Measurements from ENCODE around the gene TNFRSF13B.

The TNFRSF13B gene

GRCh38 chr17:16932156-16932555 is 39.8 kb downstream of the TNFRSF13B start:
- Histone ChIP-seq H3K9ac (ENCODE audit: low read length) (no peak overlapping the region), H3K36me3 (ENCODE audit: insufficient read depth, low read length) (no peaks in the 10 kb centered on the region), H3F3A (ENCODE audit: insufficient read depth, low read length) (no peaks in the 10 kb centered on the region), H2AFZ (ENCODE audit: low read length) (no peak overlapping the region), H3K4me2 (ENCODE audit: low read length) (no peak overlapping the region), H3K27me3 (ENCODE audit: insufficient read depth, low read length) (no peaks in the 10 kb centered on the region), H3K9me3 (ENCODE audit: low read length) (no peaks in the 10 kb centered on the region), H3K27ac (ENCODE audit: low read depth, low read length, poor library complexity, severe bottlenecking) (no peak overlapping the region), H4K20me1 (ENCODE audit: insufficient read depth, low read length) (no peaks in the 10 kb centered on the region), H3K4me3 (ENCODE audit: low read depth, low read length, poor library complexity, severe bottlenecking) (no peak overlapping the region), H3K4me1 (ENCODE audit: insufficient read depth, low read length, severe bottlenecking) (no peaks in the 10 kb centered on the region), H3K9me2 (ENCODE audit: low read depth, low read length) (no peaks in the 10 kb centered on the region), H3K79me2 (ENCODE audit: insufficient read depth, low read length) (no peaks in the 10 kb centered on the region)
- TF ChIP-seq CTCF (IDR thresholded peaks at IDR 0.05; ENCODE audit: low read length) (no peak), EZH2 (IDR thresholded peaks at IDR 0.05; ENCODE audit: borderline replicate concordance, low read length) (no peak)

DNA sequence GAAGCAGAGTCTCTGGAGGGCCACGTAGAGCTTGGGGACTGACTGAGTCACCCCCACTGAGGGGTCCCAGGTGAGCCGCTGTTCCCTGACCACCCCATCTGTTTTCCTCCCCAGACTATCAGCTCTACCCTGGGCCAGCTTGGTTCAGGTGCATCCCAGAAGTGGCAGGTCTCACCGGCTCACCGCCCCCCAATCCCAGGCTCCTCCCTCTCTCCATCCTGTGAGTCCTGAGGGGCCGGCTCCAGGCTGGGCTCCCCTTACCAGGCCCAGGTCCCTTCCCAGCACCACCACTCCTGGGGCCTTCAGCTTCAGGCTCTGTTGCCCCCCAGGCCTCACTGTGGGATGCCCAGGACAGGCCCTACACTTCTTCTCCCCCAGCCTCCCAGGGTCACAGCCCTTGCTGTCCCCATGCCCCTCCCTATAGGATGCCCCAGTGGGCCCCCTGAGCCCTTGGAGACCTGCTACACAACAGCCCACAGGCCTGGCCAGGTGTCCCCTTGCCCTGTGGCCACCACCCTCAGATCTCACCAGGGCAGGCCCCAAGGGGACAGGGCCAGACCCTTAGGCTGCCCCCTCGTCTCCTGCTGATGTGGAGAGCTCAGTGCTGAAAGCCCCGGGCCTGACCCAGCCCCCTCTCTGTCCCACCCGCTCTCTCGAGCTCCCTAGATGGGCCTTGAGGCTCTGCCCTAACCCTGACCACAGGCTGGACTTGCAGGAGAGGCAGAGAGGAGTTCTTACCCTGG is 40.4 kb downstream of the TNFRSF13B start:
- Histone ChIP-seq H4K20me1 (ENCODE audit: insufficient read depth, low read length) (no peaks in the 10 kb centered on the region), H3K4me3 (ENCODE audit: low read depth, low read length, poor library complexity, severe bottlenecking) (no peak overlapping the region)
- TF ChIP-seq CTCF (IDR thresholded peaks at IDR 0.05; ENCODE audit: low read length) (no peak), EZH2 (IDR thresholded peaks at IDR 0.05; ENCODE audit: borderline replicate concordance, low read length) (no peak)

GRCh38 chr17:16930571-16931317 is 41.2 kb downstream of the TNFRSF13B start:
- H3K4me1 ChIP-seq (ENCODE audit: insufficient read depth, low read length, severe bottlenecking) = no peaks in the 10 kb centered on the region
- H3K9me2 ChIP-seq (ENCODE audit: low read depth, low read length) = no peaks in the 10 kb centered on the region
- H3K79me2 ChIP-seq (ENCODE audit: insufficient read depth, low read length) = no peaks in the 10 kb centered on the region
- H3K4me3 ChIP-seq (ENCODE audit: low read depth, low read length, poor library complexity, severe bottlenecking) = no peak overlapping the region
- H3F3A ChIP-seq (ENCODE audit: insufficient read depth, low read length) = no peaks in the 10 kb centered on the region
- H3K9me3 ChIP-seq (ENCODE audit: low read length) = no peaks in the 10 kb centered on the region
- H2AFZ ChIP-seq (ENCODE audit: low read length) = no peak overlapping the region
- no peak overlapping the region for H3K4me2 ChIP-seq (ENCODE audit: low read length)
- no peaks in the 10 kb centered on the region for H4K20me1 ChIP-seq (ENCODE audit: insufficient read depth, low read length)
- no peaks in the 10 kb centered on the region for H3K36me3 ChIP-seq (ENCODE audit: insufficient read depth, low read length)
- no peaks in the 10 kb centered on the region for H3K27me3 ChIP-seq (ENCODE audit: insufficient read depth, low read length)
- no peak overlapping the region for H3K9ac ChIP-seq (ENCODE audit: low read length)
- no peak overlapping the region for H3K27ac ChIP-seq (ENCODE audit: low read depth, low read length, poor library complexity, severe bottlenecking)
- TF ChIP-seq CTCF (IDR thresholded peaks at IDR 0.05; ENCODE audit: low read length) (no peak), EZH2 (IDR thresholded peaks at IDR 0.05; ENCODE audit: borderline replicate concordance, low read length) (no peak)

More for the DNA sequence above, 40.4 kb downstream of the TNFRSF13B start:
- Histone ChIP-seq H2AFZ (ENCODE audit: low read length) (no peak overlapping the region), H3K4me2 (ENCODE audit: low read length) (no peak overlapping the region), H3F3A (ENCODE audit: insufficient read depth, low read length) (no peaks in the 10 kb centered on the region), H3K4me1 (ENCODE audit: insufficient read depth, low read length, severe bottlenecking) (no peaks in the 10 kb centered on the region), H3K36me3 (ENCODE audit: insufficient read depth, low read length) (no peaks in the 10 kb centered on the region), H3K27me3 (ENCODE audit: insufficient read depth, low read length) (no peaks in the 10 kb centered on the region), H3K9me2 (ENCODE audit: low read depth, low read length) (no peaks in the 10 kb centered on the region), H3K79me2 (ENCODE audit: insufficient read depth, low read length) (no peaks in the 10 kb centered on the region), H3K9me3 (ENCODE audit: low read length) (no peaks in the 10 kb centered on the region), H3K9ac (ENCODE audit: low read length) (no peak overlapping the region), H3K27ac (ENCODE audit: low read depth, low read length, poor library complexity, severe bottlenecking) (no peak overlapping the region)
